HG02840 (cell line): ENCODE results near the gene SP9.

ENCODE experiments used
- ATAC-seq: cut with Tn5 transposase; IDR thresholded peaks from one replicate; pipeline ENCODE4 v1.9.1; 2021; ENCODE audit warnings: mild to moderate bottlenecking, moderate library complexity, moderate number of reproducible peaks; ENCODE audit not compliant: unreplicated experiment, low FRiP score

Gene SP9

GRCh38 chr2:174333017-174333371, 1.8 kb upstream of the SP9 start:
- no peak for ATAC-seq

DNA sequence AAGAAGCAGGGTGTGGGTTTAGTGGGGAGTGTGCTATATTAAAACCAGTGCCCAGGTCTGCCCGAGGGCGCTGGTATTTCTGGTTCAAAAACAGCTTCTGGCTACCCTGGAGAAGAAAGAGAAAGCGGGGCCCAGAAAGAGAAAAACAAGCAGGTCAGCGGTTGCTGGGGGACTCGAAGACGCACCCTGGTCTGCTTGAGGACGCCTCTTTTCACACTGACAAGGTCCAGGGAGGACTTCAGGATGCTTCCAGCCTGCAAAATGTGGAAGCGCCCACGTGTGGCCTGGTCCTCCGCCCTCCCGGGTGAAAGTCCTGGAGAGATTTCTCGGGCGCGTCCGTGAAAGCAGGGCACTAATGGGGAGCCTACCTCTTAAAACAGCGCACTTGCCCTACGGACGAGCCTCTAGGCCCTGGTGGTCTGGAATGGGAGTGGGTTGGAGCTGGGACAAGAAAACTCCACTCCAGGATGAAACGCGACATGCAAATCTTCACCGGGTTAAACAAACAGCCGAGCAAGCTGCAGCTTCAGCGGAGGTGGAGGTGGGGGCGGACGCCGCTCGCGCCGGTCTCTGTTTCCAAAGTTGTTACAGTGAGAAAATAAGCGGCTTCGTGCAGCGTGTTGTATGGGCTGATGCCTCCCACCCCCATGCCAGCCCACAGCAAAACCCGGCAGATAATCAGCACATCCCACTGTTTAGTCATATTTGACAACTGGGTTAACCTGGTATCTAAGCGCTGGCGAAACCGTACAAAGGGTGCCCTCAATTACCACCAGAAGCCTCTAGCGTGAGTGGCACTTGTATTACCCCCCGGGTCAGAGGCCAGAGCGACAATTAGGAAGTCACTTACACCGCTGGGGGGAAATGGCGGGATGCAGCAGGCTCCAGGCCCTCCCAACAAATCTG, 1.1 kb upstream of the SP9 start:
- no peak for ATAC-seq

DNA sequence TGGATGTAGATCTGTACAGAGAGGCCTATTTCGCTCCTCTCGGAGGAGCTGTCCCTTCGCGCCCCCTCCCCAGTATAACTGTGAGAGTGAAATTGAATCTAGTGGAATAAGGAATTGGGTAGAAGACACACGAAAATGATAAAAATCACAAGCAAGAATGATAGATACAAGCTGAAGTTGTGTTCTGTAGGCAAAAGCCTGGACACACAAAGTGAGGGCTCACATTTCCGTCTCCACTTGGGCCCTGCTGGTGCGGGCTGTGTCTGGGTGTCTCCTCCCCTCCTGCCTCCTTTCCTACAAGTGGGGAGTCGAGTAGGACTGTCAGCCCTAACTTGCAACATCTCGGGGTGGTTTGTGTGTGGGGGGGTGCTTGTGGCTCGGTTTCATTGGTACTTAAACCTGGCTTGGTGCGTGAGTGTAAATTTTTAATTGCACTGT, 457 bp upstream of the SP9 start:
- no peak for ATAC-seq

DNA sequence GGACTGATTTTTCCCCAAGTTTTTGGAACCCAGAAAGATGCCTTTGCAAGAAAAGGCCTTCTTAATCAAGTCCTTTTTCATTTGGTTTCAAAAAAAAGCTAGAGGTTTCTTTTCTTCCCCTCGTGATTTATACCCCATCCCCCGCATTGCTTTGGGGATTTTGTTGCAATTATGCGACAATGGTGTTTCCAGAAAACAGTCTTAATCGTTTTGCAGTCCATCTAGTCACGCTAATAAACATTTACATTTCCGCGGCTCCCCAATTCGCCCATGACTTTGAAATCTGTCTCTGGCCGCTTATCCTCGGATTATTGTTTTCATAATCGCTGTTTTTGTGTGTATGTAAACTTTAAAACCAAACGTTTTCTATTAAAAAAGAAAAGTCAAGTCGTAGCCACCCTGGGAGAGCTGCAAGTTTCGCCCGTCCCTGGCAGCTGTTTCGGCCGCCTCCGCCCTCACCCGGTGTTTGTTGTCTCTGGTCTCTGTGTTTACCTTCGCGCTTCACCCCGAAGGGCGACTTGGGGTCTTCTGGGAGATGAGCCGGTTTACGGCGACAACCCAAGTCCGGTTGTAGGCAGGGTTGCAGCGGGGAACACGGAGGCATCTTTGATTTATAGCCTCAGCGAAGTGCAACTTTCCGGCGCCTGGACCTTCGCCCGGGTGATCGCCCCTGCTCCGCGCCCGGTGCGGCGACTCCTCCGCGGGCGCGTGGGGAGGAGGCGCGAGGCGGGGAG, 667 bp downstream of the SP9 start:
- ATAC-seq: no peak

- ATAC-seq: no peak
Observed at GRCh38 chr2:174335988-174336500, 1.3 kb downstream of the SP9 start.

GRCh38 chr2:174336501-174337336, 2.0 kb downstream of the SP9 start:
- no peak for ATAC-seq

- ATAC-seq: no peak
Observed at GRCh38 chr2:174337337-174338146, 2.8 kb downstream of the SP9 start.

GRCh38 chr2:174338147-174338605, 3.4 kb downstream of the SP9 start:
- ATAC-seq: no peak

DNA sequence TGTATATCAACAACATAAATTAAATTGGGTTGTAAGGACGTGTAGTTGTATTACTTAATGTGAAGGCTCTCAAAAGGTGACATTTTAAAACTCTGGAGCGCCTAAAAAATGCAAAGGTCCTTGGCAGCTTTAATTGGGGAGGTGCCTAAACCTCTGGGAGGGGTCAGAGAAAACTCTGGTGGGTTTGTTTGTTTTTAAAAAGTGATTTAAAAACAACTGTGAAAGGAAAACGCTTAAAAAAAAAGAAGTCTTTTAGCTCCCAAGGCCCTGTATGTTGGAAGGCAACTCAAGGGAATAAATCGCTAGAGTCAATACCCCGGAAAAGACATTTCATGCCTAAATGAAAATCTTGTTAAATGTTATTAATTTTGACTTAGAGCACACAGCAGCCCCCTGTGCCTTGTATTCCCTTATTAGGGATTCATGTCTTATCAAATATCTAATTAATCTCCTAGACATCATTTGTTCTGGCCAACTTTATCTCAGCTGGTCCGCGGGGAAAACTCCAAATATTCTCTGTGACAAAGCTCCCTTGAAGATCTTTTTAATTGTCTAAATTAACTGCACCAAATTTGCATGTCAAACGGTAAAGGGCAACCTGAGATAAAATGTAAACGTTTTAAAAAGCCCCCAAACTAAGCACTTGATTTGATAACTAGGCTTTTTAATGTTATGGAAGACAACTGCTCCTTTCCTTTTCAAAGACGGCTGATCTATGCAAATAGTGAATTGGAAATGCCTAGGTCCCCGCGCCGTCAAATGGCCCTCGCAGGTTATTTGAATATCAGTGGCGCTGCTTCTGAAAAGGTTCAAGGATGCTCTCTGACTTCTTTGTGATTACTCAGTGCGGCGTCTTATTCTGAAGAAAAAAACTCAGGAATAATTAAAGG, 4.2 kb downstream of the SP9 start:
- no peak for ATAC-seq

DNA sequence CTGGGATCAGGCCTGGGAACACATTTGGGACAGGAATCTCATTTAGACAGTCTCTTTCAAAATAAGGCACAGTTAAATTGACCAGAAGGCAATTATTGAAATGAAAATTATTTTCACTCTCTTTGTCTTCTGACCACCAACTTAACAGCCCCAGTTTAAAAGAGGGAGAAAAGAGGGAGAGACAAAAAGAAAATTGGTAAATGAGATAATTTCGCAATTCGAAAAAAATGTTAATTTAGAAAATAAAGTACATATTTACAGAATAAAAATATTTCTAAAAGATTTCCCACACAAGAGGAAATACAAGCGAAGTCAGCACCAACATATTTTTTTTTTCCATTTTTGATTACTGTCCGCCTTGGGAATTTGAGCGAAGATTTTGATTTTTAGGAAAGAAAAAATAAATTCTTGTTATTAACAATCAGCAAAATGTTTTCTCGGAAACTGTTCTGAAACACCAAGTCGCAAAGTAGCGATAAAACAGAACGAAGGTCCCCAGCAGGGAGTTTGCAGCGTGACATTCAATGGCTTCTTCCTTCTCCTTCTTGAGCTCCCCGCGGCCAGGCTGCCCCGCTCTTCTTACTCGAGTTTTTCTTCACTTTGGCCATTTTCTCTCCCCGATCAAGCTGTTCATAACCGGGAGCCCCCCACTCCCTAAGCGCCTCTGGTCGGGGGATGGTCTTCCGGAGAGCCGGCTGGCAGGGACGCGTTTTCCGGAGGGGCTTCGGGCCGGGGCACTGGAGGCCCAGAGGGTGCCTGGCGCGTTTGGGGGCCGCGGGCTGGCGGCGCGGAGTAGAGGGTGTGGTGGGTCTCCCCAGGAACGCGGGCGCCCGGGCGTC, 5.0 kb downstream of the SP9 start:
- ATAC-seq: no peak

DNA sequence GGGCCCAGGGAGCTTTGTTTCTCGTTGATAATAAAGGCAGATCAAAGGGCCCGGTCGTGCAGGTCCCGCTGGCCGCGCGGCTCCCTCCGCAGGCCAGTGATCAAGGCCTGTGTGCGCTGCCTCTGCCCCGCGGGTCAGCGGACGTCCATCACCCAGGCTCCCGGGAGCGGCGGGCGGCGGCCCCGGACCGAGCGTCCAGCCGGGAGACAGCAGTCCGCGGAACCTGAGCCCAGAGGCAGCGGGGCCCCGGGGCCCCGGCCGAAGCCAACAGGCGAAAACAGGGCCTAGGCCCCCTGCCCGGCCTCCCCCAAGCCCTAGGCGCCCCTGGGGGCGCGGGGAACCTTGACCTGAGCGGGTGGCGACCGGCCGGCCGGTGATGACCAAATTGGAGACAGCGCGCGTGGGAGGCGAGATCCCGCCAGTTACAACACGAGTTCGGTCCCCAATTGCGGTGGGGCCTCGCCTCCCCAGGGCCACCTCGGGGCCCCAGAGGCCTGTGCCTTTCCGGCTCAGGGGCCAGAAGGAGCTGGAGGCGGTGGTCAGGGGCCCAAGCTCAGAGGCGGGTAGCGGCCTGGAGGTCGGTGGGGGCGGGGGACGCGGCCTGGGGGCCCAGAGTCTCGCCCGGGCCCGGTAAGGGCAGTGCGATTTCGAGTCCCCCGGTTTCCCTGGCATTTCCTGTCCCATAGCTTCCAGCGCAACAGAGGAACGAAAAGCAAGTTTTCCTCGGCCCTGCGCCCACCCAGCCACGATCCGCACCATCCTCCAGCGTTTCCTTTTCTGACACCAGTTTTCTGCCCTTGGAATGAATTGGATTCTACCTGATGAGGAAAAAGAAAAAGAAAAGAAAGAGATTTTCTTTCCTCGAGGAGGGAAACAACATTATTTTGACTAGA, 5.9 kb downstream of the SP9 start:
- ATAC-seq: no peak

- peak; percentile 46 for ATAC-seq
Observed at GRCh38 chr2:174341293-174341994, 6.7 kb downstream of the SP9 start.

- ATAC-seq: no peak
Observed at GRCh38 chr2:174341995-174342685, 7.4 kb downstream of the SP9 start.

DNA sequence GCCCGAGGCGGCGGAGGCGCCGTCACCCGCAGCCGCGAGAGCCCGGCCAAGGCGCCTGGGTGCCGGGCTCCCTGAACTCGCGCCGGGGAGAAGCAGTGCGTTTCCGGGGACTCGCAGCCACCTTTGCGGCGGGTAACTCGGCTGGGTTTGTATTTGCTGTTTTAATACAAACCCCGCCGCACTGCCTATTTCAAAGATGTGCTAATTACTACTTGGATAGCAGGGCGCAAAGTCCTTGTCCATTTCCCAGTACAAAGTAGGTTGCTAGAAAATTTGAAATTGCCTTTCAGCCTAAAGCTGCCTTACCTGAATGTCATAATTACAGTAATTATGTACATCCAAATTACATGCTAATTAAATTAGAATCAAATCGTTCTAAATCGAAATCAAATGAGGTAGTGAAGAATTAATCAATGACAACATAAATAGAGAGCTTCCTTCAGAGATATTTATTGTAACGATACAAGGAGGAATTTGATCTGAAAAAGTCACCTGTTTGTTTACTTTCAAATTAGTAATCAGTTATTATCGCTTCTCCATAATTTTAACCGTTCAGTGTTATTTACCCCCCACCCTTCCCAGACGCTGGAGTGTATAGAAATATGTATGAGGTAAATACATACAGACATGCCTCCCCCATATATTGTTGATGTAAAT, 8.1 kb downstream of the SP9 start:
- no peak for ATAC-seq

GRCh38 chr2:174343343-174343622, 8.5 kb downstream of the SP9 start:
- no peak for ATAC-seq
